ENCODE data around the gene CNTFR. TPM values are rescaled to one million over a fixed set of nuclear protein-coding genes. Genes with fewer than 3 reads are reported as not detected.

CNTFR gene
- total and polyA plus RNA-seq, 2 donors (not counting 1 experiment from before 2014, with no cell fraction given): not detected

- Histone ChIP-seq H4K20me1 (ENCODE audit: control insufficient read depth, insufficient read depth, low read length, poor library complexity, severe bottlenecking) (no peaks in the 10 kb centered on the region), H3K27ac (ENCODE audit: low read length in 2 of 2) (no peak overlapping the region), H3K4me1 (ENCODE audit: control insufficient read depth in 2 of 2, insufficient read depth in 2 of 2, low read length in 2 of 2) (no peaks in the 10 kb centered on the region), H2AFZ (ENCODE audit: insufficient read depth, low read depth, low read length, poor library complexity, severe bottlenecking) (no peak overlapping the region), H3K4me3 (ENCODE audit: control extremely low read depth in 1 of 5, extremely low read depth in 1 of 5, insufficient read depth in 1 of 5, low read depth in 2 of 5, low read length in 4 of 5) (no peak overlapping the region), H3K9ac (ENCODE audit: low read length) (no peak overlapping the region), H3K36me3 (replicated peaks in 1 of 2; ENCODE audit: control extremely low read depth in 1 of 2, control insufficient read depth in 1 of 2, extremely low read depth in 1 of 2, insufficient read depth in 2 of 2, low read length in 1 of 2) (no peaks in the 10 kb centered on the region), H3K9me3 (ENCODE audit: control extremely low read depth in 1 of 3, control insufficient read depth in 2 of 3, insufficient read depth in 1 of 3, low read length in 2 of 3) (peaks cover 0 to 15% (median 7%) of the 10 kb centered on the region in 3 donors), H3K27me3 (replicated peaks in 1 of 4; ENCODE audit: control extremely low read depth in 1 of 4, control insufficient read depth in 3 of 4, insufficient read depth in 4 of 4, low read length in 3 of 4) (peaks cover 0 to 29% (median 6%) of the 10 kb centered on the region in 4 experiments), H3K79me2 (ENCODE audit: control insufficient read depth, insufficient read depth, low read length) (no peaks in the 10 kb centered on the region), H3K4me2 (replicated peaks; ENCODE audit: low read depth, low read length, poor library complexity, severe bottlenecking) (no peak overlapping the region)
- ChIA-PET POLR2A (no interaction called here), CTCF (no interaction called here)
- no peak overlapping the region for H3K4me3 Mint-ChIP-seq
- ATAC-seq (ENCODE audit: low read depth) (no peak), DNase-seq (no peak)
- H3K27ac Mint-ChIP-seq: no peak overlapping the region
- 90% methylated on average over 21 of the region's 21 CpGs for WGBS (ENCODE audit: insufficient coverage)
- TF ChIP-seq CTCF (IDR thresholded peaks at IDR 0.05) (no peak), EZH2 (IDR thresholded peaks at IDR 0.05; ENCODE audit: borderline replicate concordance, insufficient read depth, low read depth, low read length, poor library complexity, severe bottlenecking) (no peak)
- peaks cover 70% of the 10 kb centered on the region for H3K27me3 Mint-ChIP-seq
- H3K9me3 Mint-ChIP-seq (ENCODE audit: insufficient read depth): peaks cover 6% of the 10 kb centered on the region
- H3K4me1 Mint-ChIP-seq: no peaks in the 10 kb centered on the region
- intact Hi-C loops (cut with micrococcal nuclease): no loop called here
These were observed 28.8 kb downstream of the CNTFR start for GRCh38 chr9:34560599-34561214.

GRCh38 chr9:34559624-34560455, 29.7 kb downstream of the CNTFR start:
- no peak for ATAC-seq (ENCODE audit: low read depth)
- H2AFZ ChIP-seq (ENCODE audit: insufficient read depth, low read depth, low read length, poor library complexity, severe bottlenecking): no peak overlapping the region
- no peaks in the 10 kb centered on the region for H3K4me1 ChIP-seq (ENCODE audit: control insufficient read depth in 2 of 2, insufficient read depth in 2 of 2, low read length in 2 of 2)
- ChIA-PET CTCF (interaction anchor here (1.2 kb wide), 1 partner anchor 13 kb away, joined by 3 read pairs; no protein-coding TSS in a partner anchor), POLR2A (no interaction called here)
- no peaks in the 10 kb centered on the region for H3K79me2 ChIP-seq (ENCODE audit: control insufficient read depth, insufficient read depth, low read length)
- no peak overlapping the region for H3K9ac ChIP-seq (ENCODE audit: low read length)
- peaks cover 0 to 30% (median 6%) of the 10 kb centered on the region in 4 experiments for H3K27me3 ChIP-seq (replicated peaks in 1 of 4; ENCODE audit: control extremely low read depth in 1 of 4, control insufficient read depth in 3 of 4, insufficient read depth in 4 of 4, low read length in 3 of 4)
- no peak overlapping the region for H3K27ac Mint-ChIP-seq
- WGBS (ENCODE audit: insufficient coverage): 37% methylated on average over 13 of the region's 21 CpGs
- H3K4me1 Mint-ChIP-seq: no peaks in the 10 kb centered on the region
- no peak overlapping the region for H3K4me3 Mint-ChIP-seq
- peaks cover 0 to 17% (median 7%) of the 10 kb centered on the region in 3 donors for H3K9me3 ChIP-seq (ENCODE audit: control extremely low read depth in 1 of 3, control insufficient read depth in 2 of 3, insufficient read depth in 1 of 3, low read length in 2 of 3)
- peaks cover 71% of the 10 kb centered on the region for H3K27me3 Mint-ChIP-seq
- no peak for TF ChIP-seq CTCF (IDR thresholded peaks at IDR 0.05)
- no peak for TF ChIP-seq EZH2 (IDR thresholded peaks at IDR 0.05; ENCODE audit: borderline replicate concordance, insufficient read depth, low read depth, low read length, poor library complexity, severe bottlenecking)
- H3K4me2 ChIP-seq (replicated peaks; ENCODE audit: low read depth, low read length, poor library complexity, severe bottlenecking): no peak overlapping the region
- intact Hi-C loops (cut with micrococcal nuclease): no loop called here
- H3K27ac ChIP-seq (ENCODE audit: low read length in 2 of 2): no peak overlapping the region
- no peak overlapping the region for H3K4me3 ChIP-seq (ENCODE audit: control extremely low read depth in 1 of 5, extremely low read depth in 1 of 5, insufficient read depth in 1 of 5, low read depth in 2 of 5, low read length in 4 of 5)
- no peaks in the 10 kb centered on the region for H3K36me3 ChIP-seq (replicated peaks in 1 of 2; ENCODE audit: control extremely low read depth in 1 of 2, control insufficient read depth in 1 of 2, extremely low read depth in 1 of 2, insufficient read depth in 2 of 2, low read length in 1 of 2)
- DNase-seq: no peak
- no peaks in the 10 kb centered on the region for H4K20me1 ChIP-seq (ENCODE audit: control insufficient read depth, insufficient read depth, low read length, poor library complexity, severe bottlenecking)
- H3K9me3 Mint-ChIP-seq (ENCODE audit: insufficient read depth): peaks cover 6% of the 10 kb centered on the region

Measured in B cell (primary cell).